ENCODE results near the gene BCAM. TPM values are rescaled to one million over a fixed set of nuclear protein-coding genes. Genes with fewer than 3 reads are reported as not detected.

Gene BCAM
- total and polyA plus RNA-seq, 3 donors from 2014 or later, result 67.8 to 128 (median 113) TPM

DNA sequence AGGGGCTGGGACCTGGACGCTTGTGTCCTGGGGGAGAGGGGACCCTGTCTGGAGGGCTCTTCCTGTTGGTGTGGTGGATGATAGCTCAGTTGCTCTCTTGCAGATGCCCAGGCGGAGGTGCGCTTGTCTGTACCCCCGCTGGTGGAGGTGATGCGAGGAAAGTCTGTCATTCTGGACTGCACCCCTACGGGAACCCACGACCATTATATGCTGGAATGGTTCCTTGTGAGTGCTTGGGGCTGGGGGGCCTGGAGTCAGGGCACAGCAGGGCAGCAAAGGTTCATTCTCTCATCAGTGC is 2.2 kb downstream of the BCAM start:
- Histone ChIP-seq H3K4me1 (peaks cover 21% of the 10 kb centered on the region), H3K27ac (no peak overlapping the region), H3K36me3 (ENCODE audit: low read depth, missing control alignments) (no peaks in the 10 kb centered on the region), H3K9me3 (no peaks in the 10 kb centered on the region), H3K4me3 (no peak overlapping the region), H3K27me3 (no peaks in the 10 kb centered on the region)
- DNase-seq, result no peak
- TF ChIP-seq, protein P1, sequence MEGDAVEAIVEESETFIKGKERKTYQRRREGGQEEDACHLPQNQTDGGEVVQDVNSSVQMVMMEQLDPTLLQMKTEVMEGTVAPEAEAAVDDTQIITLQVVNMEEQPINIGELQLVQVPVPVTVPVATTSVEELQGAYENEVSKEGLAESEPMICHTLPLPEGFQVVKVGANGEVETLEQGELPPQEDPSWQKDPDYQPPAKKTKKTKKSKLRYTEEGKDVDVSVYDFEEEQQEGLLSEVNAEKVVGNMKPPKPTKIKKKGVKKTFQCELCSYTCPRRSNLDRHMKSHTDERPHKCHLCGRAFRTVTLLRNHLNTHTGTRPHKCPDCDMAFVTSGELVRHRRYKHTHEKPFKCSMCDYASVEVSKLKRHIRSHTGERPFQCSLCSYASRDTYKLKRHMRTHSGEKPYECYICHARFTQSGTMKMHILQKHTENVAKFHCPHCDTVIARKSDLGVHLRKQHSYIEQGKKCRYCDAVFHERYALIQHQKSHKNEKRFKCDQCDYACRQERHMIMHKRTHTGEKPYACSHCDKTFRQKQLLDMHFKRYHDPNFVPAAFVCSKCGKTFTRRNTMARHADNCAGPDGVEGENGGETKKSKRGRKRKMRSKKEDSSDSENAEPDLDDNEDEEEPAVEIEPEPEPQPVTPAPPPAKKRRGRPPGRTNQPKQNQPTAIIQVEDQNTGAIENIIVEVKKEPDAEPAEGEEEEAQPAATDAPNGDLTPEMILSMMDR (IDR thresholded peaks at IDR 0.05), result no peak
- no peak for TF ChIP-seq POLR2A (IDR thresholded peaks at IDR 0.05)
- intact Hi-C loops (cut with DNase I; ENCODE audit: low total_unique reads), result no loop called here
- WGBS, 2 donors, result 80 to 89% methylated on average over 1 to 7 of the region's 7 CpGs

DNA sequence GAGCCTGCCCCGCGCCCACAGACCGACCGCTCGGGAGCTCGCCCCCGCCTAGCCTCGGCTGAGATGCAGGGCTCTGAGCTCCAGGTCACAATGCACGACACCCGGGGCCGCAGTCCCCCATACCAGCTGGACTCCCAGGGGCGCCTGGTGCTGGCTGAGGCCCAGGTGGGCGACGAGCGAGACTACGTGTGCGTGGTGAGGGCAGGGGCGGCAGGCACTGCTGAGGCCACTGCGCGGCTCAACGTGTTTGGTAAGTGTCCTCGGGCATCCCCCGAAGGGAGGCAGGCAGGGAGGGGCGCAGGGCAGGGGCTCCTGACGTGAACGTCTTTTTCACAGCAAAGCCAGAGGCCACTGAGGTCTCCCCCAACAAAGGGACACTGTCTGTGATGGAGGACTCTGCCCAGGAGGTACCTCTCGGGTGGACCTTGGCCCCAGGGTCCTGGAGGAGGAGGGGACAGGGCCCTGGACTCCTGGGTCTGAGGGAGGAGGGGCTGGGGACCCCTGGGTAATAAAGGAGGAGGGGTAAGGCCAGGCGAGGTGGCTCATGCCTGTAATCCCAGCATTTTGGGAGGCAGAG is 3.3 kb downstream of the BCAM start:
- Histone ChIP-seq H3K9me3 (no peaks in the 10 kb centered on the region), H3K36me3 (ENCODE audit: low read depth, missing control alignments) (no peaks in the 10 kb centered on the region), H3K4me3 (no peak overlapping the region), H3K27me3 (no peaks in the 10 kb centered on the region), H3K4me1 (peaks cover 21% of the 10 kb centered on the region), H3K27ac (no peak overlapping the region)
- no peak for TF ChIP-seq POLR2A (IDR thresholded peaks at IDR 0.05)
- no peak for DNase-seq
- WGBS, 2 donors, result 85 to 93% methylated on average over 27 to 28 of the region's 28 CpGs
- intact Hi-C loops (cut with DNase I; ENCODE audit: low total_unique reads), result no loop called here

DNA sequence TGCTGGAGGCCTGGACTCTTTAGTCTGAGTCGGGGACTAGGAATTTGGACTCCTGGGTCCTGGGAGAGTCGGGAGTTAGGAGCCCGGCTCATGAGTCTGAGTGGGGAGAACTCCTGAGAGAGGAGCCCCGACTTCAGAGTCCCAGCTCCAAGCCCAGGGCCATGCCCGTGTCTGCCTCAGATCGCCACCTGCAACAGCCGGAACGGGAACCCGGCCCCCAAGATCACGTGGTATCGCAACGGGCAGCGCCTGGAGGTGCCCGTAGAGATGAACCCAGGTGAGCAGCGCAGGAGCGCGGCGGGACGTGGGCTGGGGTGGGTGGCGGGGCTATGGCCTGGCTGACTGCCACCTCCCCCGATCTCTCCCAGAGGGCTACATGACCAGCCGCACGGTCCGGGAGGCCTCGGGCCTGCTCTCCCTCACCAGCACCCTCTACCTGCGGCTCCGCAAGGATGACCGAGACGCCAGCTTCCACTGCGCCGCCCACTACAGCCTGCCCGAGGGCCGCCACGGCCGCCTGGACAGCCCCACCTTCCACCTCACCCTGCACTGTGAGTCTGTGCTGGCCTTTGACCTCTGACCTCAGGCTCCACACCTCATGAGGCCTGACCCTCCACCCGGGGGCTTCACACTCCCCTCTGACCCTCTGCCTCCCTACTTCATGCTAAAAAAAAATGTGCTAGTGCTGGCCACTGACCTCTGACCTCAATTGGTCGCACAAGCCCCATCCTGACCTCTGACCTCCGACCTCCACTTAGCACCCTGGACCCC is 4.4 kb downstream of the BCAM start:
- H3K4me1 ChIP-seq, result peaks cover 15% of the 10 kb centered on the region
- no peaks in the 10 kb centered on the region for H3K36me3 ChIP-seq (ENCODE audit: low read depth, missing control alignments)
- TF ChIP-seq, protein P1 (IDR thresholded peaks at IDR 0.05), result no peak
- TF ChIP-seq POLR2A (IDR thresholded peaks at IDR 0.05), result no peak
- DNase-seq, result no peak
- 76 to 85% methylated on average over 10 to 38 of the region's 38 CpGs for WGBS, 2 donors
- no peak overlapping the region for H3K27ac ChIP-seq
- H3K4me3 ChIP-seq, result no peak overlapping the region
- intact Hi-C loops (cut with DNase I; ENCODE audit: low total_unique reads), result no loop called here
- H3K9me3 ChIP-seq, result no peaks in the 10 kb centered on the region
- H3K27me3 ChIP-seq, result no peaks in the 10 kb centered on the region

DNA sequence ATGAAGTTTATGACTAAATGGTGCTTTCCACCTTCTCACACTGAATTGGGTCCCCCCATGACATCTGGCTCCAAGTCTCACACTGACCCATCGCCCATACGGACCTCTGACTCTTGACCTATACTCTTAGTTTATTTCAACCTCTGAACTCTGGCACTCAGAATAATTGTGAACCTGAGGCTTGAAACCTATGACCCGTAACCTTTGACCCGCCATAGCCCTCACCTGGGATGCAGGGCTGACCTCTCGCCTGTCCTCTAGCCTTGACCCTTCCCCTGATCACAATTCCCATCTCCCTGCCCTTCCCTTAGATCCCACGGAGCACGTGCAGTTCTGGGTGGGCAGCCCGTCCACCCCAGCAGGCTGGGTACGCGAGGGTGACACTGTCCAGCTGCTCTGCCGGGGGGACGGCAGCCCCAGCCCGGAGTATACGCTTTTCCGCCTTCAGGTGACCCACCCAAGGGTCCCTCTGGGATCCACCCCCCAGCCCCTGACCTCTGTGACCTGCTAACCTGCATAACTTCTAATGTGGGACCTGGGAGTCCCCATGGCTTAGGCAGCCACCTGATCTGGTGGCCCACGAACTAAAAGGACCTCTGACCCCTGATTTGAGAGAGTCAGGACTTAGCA is 5.1 kb downstream of the BCAM start:
- Histone ChIP-seq H3K36me3 (ENCODE audit: low read depth, missing control alignments) (no peaks in the 10 kb centered on the region), H3K27me3 (no peaks in the 10 kb centered on the region), H3K27ac (no peak overlapping the region), H3K4me1 (peaks cover 10% of the 10 kb centered on the region), H3K9me3 (no peaks in the 10 kb centered on the region), H3K4me3 (no peak overlapping the region)
- TF ChIP-seq, protein P1 (IDR thresholded peaks at IDR 0.05), result no peak
- no peak for TF ChIP-seq POLR2A (IDR thresholded peaks at IDR 0.05)
- intact Hi-C loops (cut with DNase I; ENCODE audit: low total_unique reads), result no loop called here
- WGBS, 2 donors, result 92 to 93% methylated on average over 9 to 16 of the region's 16 CpGs
- DNase-seq, result no peak

DNA sequence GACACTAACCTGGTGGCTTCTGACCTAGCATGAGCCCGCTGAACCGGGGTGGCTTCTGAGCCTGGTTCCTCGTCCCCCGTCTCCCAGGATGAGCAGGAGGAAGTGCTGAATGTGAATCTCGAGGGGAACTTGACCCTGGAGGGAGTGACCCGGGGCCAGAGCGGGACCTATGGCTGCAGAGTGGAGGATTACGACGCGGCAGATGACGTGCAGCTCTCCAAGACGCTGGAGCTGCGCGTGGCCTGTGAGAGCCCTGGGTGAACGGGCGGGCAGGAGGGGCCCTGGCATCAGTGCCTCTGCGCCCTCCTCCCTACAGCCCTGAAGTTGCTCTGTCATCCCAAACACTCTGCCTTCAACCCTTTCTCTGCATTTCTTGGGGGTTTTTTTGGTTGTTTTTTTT is 5.6 kb downstream of the BCAM start:
- Histone ChIP-seq H3K4me3 (no peak overlapping the region), H3K36me3 (ENCODE audit: low read depth, missing control alignments) (no peaks in the 10 kb centered on the region), H3K27me3 (no peaks in the 10 kb centered on the region), H3K27ac (no peak overlapping the region), H3K4me1 (peaks cover 5% of the 10 kb centered on the region), H3K9me3 (no peaks in the 10 kb centered on the region)
- intact Hi-C loops (cut with DNase I; ENCODE audit: low total_unique reads), result no loop called here
- WGBS, 2 donors, result 89 to 94% methylated on average over 15 to 17 of the region's 17 CpGs
- no peak for TF ChIP-seq POLR2A (IDR thresholded peaks at IDR 0.05)
- TF ChIP-seq, protein P1 (IDR thresholded peaks at IDR 0.05), result no peak
- no peak for DNase-seq
